HCT116 (cell line): Measurements from ENCODE around the gene UCHL5.

Source experiments
- CBX3 ChIP-seq: IDR thresholded peaks from 2 replicates; pipeline ENCODE4 v1.6.1; 2012; ENCODE audit warnings: low read depth
- ELF1 ChIP-seq: IDR thresholded peaks from 2 replicates; pipeline ENCODE4 v1.6.1; 2012; ENCODE audit warnings: low read depth, borderline replicate concordance
- POLR2A ChIP-seq: IDR thresholded peaks from 2 replicates; pipeline ENCODE4 v1.7.0; 2011; ENCODE audit warnings: borderline replicate concordance; ENCODE audit not compliant: insufficient read depth, insufficient read length; ENCODE audit errors: extremely low read depth
- POLR2AphosphoS5 ChIP-seq: IDR thresholded peaks from 2 replicates; pipeline ENCODE4 v1.6.1; 2011; ENCODE audit warnings: mild to moderate bottlenecking, low read depth, low read length, moderate library complexity
- SIN3A ChIP-seq: IDR thresholded peaks from 2 replicates; pipeline ENCODE4 v1.6.1; 2012; ENCODE audit warnings: low read depth
- SRF ChIP-seq: IDR thresholded peaks from 2 replicates; pipeline ENCODE4 v1.6.1; 2012; ENCODE audit warnings: low read depth
- ZBTB33 ChIP-seq: IDR thresholded peaks from 2 replicates; pipeline ENCODE4 v1.6.1; 2011; ENCODE audit warnings: mild to moderate bottlenecking, low read length, moderate library complexity; ENCODE audit not compliant: insufficient replicate concordance; ENCODE audit errors: extremely low read depth
- TF ChIP-seq, protein P1 (sequence below), 3 experiments: fragments of 200-600 bp in 1 of 3; sonication (generic) in 1 of 3; IDR thresholded peaks in 2 of 3; conservative IDR thresholded peaks in 1 of 3; 2 replicates each; pipeline ENCODE4 v1.5.1; 2012 to 2017; ENCODE audit warnings: low read depth in 2 of 3, low read length in 2 of 3, antibody characterized with exemption in 1 of 3, borderline replicate concordance in 1 of 3, control low read depth in 1 of 3, mild to moderate bottlenecking in 1 of 3, mixed read lengths in 1 of 3, mixed run types in 1 of 3, moderate library complexity in 1 of 3; ENCODE audit not compliant: insufficient read depth in 1 of 3
- TF ChIP-seq, protein P2 (sequence below): IDR thresholded peaks from 2 replicates; pipeline ENCODE4 v1.6.1; 2012; ENCODE audit warnings: low read depth

DNA sequence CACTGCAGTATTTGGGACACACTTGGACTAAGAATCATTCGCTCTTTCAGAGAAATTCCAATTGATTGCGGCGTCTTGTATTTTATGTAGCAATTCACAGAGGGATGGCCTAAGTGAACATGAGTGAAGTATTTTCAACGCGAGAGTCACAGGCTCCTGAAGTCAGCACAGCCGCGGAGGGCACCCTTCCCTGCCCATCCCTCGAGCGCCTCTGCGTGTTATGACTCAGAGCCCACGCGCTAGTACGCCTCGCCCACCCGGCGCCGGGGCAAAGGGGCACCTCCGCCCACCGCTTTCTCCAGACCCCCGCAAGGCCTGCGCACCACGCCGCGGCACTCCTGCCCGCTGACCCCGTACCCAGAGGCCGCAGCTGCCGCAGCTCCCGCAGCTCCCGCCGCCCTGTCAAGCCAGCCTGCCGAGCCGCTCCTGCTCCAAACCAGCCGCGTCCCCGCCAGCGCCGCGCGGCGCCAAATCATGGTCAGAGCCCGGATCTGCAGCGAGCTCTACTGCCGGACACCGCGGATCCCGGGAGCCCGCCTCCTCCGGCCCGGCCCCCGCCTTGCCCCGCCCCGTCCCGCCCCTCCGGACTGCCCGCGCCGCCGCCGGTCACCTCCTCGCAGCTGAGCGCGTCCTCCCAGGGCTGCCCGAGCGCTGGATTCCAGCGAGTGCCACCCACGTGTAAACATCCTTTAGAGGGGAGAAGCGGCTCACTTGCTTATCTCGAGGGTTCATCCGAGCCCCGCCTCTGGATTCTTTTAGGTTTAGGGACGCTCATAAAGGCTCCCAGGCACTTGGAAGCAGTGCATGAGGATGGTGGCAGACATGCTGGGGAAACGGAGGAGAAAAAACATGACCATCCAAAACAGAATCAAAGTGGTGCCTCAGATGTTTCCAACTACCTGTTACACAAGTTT lies 46.0 kb upstream of the UCHL5 start, which contains the start of gene GLRX2:
- TF ChIP-seq, protein P1, sequence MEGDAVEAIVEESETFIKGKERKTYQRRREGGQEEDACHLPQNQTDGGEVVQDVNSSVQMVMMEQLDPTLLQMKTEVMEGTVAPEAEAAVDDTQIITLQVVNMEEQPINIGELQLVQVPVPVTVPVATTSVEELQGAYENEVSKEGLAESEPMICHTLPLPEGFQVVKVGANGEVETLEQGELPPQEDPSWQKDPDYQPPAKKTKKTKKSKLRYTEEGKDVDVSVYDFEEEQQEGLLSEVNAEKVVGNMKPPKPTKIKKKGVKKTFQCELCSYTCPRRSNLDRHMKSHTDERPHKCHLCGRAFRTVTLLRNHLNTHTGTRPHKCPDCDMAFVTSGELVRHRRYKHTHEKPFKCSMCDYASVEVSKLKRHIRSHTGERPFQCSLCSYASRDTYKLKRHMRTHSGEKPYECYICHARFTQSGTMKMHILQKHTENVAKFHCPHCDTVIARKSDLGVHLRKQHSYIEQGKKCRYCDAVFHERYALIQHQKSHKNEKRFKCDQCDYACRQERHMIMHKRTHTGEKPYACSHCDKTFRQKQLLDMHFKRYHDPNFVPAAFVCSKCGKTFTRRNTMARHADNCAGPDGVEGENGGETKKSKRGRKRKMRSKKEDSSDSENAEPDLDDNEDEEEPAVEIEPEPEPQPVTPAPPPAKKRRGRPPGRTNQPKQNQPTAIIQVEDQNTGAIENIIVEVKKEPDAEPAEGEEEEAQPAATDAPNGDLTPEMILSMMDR (IDR thresholded peaks at IDR 0.05 in 2 of 3, conservative IDR thresholded peaks at IDR 0.05 in 1 of 3; ENCODE audit: borderline replicate concordance in 1 of 3, insufficient read depth in 1 of 3, low read depth in 2 of 3, low read length in 2 of 3), result no peak
- TF ChIP-seq ELF1 (no peak), POLR2AphosphoS5 (peak; percentile 98), SRF (no peak), SIN3A (peak; percentile 96), POLR2A (peak; percentile 66), ZBTB33 (peak; percentile 24), CBX3 (peak; percentile 56; the same call in 1 of the 2 replicates)
- TF ChIP-seq, protein P2, sequence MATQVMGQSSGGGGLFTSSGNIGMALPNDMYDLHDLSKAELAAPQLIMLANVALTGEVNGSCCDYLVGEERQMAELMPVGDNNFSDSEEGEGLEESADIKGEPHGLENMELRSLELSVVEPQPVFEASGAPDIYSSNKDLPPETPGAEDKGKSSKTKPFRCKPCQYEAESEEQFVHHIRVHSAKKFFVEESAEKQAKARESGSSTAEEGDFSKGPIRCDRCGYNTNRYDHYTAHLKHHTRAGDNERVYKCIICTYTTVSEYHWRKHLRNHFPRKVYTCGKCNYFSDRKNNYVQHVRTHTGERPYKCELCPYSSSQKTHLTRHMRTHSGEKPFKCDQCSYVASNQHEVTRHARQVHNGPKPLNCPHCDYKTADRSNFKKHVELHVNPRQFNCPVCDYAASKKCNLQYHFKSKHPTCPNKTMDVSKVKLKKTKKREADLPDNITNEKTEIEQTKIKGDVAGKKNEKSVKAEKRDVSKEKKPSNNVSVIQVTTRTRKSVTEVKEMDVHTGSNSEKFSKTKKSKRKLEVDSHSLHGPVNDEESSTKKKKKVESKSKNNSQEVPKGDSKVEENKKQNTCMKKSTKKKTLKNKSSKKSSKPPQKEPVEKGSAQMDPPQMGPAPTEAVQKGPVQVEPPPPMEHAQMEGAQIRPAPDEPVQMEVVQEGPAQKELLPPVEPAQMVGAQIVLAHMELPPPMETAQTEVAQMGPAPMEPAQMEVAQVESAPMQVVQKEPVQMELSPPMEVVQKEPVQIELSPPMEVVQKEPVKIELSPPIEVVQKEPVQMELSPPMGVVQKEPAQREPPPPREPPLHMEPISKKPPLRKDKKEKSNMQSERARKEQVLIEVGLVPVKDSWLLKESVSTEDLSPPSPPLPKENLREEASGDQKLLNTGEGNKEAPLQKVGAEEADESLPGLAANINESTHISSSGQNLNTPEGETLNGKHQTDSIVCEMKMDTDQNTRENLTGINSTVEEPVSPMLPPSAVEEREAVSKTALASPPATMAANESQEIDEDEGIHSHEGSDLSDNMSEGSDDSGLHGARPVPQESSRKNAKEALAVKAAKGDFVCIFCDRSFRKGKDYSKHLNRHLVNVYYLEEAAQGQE, result no peak
